Uterine smooth muscle cell (primary cell): ENCODE results near the gene EXD3. TPM values are rescaled to one million over a fixed set of nuclear protein-coding genes. Genes with fewer than 3 reads are reported as not detected.

ENCODE experiments used
- total RNA-seq: library from RNA; depleted of rRNA; stranded (reverse); fragments of >200 nt; gene quantifications from 2 replicates; pipeline ENCODE4 v1.2.3, GENCODE V29; 2014

Gene EXD3, protein sequence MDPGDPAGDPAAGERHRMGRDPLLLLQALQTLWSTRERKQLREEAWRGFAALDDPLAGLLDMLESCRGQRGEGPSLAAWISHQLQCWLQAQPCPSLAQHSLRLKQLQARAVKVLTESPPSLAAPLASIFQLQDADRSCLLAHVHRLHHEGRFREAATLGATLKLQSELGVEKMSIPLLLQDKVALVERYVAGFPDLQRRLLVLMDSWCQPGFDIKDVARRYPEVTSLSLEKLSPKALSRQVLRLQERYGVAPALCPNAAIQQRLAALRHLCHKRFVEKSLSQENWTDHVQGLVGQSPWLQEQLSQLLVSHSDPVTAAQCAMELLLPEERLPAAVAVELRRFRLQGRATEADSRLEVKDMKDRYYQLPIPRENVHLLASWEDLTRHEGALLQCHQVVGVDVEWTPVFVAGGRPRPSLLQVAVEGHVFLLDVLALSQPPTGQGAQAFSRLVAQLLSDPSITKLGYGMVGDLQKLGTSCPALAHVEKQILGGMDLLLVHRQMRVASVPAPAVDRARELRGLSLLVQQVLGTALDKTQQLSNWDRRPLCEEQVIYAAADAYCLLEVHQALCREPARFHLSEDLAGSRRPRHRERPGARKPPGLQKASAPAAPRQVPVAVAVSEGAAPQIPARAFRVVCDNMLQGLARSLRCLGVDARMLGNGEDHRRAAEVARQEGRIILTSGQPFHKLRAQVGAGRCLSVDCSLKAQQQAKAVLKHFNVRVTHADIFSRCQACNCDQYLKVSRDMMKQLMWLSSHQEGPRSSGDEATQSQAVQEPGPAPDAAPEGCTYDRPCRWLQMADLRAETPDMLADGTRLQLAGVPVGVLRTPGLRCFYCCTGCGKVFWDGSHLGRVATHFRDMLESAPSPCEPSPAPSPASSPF
- 6.5 and 19.5 TPM in 2 replicates for total RNA-seq

DNA sequence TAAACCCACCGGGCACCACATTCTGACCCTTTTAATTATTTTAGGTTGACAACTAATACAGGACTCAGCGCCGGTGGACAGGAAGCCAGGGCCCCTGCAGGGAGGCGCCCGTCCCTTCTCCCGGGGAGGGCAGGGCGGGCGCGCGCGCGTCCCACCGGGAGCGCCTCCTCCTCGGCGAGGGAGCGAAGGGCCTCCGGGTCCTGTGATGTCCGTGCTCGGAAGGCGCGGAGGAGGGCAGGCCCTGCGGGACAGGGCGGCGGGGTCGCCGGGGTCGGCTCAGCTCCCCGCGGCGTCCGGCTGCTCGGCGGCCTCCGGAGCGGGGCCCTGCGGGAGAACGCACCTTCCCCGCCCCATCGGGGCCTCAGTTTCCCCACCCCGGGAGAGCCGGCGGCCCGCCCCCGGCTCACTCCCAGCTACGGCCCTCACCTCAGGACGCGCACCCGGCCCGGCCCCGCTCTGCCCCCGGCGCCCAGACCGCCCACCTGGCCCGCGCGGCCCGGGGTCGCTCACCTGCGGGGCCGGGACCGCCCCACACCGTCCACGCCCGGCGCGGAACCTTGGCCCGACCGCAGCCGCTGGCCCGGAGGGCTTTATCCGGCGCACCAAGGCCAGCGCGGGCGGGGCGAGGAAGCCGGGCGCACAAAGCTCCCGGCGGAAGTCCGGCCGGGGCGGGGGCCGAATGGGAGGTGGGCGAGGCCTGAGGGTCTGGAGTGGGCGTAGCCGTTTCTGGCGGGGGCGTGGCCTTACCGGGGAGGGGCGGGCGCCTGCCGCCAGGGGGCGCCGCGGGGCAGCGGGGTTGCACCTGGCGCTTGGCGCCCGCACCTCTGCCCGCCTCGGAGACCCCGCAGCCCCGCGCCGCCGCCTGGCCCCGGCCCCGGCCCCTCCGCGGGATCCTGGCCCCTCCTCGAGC, at the start of gene EXD3, which contains the start of gene NOXA1:
EXD3 (minus strand) TSS at position 559 of the 910 bp plus-strand sequence. CDS start 27,805 bp downstream, outside the sequence.
NOXA1 (plus strand) TSS at position 790 of the 910 bp plus-strand sequence. CDS start 137 bp downstream, outside the sequence.

DNA sequence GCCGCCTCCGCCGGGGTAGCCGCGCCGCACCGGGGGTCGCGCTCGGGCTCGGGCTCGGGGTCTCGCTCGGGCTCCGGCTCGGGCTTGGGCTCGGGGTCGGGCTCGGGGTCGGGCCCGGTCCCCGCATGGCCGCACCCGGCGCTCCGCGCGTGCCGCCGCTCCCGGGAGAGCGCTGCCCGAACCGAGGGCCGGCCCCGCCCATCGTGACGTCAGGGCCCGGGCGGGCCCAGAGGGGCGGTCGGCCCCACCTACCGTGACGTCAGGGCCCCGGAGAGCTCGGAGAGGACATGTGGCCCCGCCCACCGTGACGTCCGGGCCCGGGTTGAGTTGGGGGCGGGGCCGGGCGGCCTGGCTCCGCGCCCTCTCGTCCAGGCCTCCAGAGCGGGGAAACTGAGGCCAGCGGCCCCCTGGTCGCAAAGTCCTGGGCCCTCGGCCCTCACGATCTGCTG, 36.2 kb upstream of the EXD3 start, which contains the start of gene NSMF:
NSMF (minus strand) TSS at position 183 of the 449 bp plus-strand sequence. CDS start 232 bp downstream, outside the sequence.

DNA sequence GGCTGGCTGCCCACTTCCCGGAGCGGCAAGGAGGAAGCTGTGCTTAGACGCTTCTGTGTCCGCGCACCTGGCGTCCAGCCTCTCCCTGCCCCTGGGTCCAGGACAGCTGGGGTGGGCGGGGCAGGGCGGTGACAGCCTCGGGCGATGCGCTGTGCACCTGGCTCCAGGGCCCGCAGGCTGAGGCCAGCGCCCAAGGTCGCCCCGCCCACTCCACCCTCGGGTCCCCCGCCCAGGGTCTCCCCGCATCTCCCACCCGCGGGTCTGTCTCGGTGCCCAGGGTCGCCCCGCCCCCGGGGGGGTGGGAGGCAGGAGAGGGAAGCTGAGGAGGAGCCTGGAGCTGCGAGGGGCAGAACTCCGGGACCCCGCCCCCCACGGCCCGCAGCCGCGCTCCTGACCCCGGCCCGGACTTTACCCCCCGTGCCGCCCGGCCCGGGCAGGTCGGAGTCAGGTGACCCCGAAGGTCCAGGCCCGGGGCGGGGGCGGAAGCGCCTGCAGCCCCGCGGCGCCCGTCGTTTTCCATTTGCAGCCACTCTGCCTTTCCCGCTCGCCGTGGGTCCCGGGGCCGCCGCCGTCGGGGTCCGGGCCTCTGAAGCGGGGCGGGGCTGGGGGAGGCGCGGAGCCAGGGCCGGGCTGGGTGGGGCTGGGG, 18.4 kb upstream of the EXD3 start, which contains the start of gene ENTPD8:
ENTPD8 (minus strand) TSS at position 69 of the 646 bp plus-strand sequence. CDS start 3,072 bp downstream, outside the sequence.

DNA sequence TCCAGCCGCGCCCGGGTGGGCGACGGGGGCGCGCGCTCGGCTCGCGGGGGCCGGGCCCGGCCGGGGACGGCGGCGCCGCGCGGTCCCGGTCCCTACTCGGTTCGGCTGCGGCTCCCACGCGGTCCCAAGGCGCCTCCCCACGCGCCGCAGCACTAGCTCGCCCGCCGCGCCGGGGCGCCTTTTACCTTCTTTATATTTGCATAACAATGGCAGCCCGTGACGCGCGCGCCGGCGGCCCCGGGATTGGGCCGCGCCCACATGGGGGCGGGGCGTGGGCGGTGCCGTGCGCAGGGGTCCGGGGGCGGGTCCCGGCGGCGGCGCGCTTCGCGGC, 120.9 kb downstream of the EXD3 start, which contains the start of gene NRARP:
NRARP (minus strand) TSS at position 154 of the 331 bp plus-strand sequence. CDS start 343 bp downstream, outside the sequence.

DNA sequence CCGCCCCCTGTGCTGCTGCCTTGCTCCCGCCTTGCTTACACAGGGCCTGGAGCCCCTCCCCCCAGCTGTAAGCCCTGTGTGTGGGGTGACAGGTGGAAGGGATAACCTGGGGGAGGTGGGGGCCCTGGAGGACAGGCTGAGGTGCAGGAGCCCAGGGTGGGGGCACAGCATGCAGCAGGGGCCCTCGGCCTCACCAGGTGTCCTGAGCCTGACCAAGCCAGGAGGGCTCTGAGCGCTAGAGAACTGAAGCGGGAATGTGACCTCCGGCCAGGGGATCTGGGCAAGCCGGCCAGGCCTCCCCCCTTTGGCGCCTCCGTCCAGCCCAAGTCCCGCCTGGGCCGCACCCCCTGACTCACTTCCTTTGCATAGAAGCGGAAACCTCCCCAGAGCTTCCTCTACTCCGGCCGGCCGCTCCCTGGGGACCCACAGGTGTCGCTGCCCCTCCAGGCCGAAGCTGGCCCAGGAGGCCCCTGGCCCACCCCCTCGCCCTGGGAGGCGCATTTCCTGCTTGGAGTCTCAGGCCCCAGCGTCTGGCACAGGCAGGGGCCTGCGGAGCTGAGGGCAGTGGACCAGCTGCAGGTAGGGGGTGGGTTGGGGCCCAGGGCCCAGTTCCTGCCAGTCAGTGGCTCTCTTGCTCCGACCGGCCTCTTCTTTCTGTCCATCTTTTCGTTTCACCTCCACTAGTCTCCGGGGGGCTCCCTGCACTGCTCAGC, 145.5 kb downstream of the EXD3 start, which contains the start of gene TOR4A:
TOR4A (plus strand) TSS at position 398 of the 713 bp plus-strand sequence. CDS start 964 bp downstream, outside the sequence.

Other genes with a start within 250 kb of the EXD3 start
- 29.9 and 34.0 TPM in 2 replicates for gene ANAPC2, start 234.6 kb downstream of the EXD3 start, total RNA-seq
- gene SSNA1, start 234.5 kb downstream of the EXD3 start, total RNA-seq = 60.9 and 82.4 TPM in 2 replicates
- 6.8 and 8.7 TPM in 2 replicates for gene TPRN, start 222.4 kb downstream of the EXD3 start, total RNA-seq
- 37.1 and 41.5 TPM in 2 replicates for gene TMEM203, start 217.5 kb downstream of the EXD3 start, total RNA-seq
- 2.6 and 4.8 TPM in 2 replicates for gene NDOR1, start 217.5 kb downstream of the EXD3 start, total RNA-seq
- gene RNF208, start 200.9 kb downstream of the EXD3 start, total RNA-seq = 0.11 and 0.25 TPM in 2 replicates
- 0.55 and 0.62 TPM in 2 replicates for gene CYSRT1, start 198.0 kb downstream of the EXD3 start, total RNA-seq
- 0.11 TPM in 1 of 2 replicates, not detected in the other for gene RNF224, start 195.7 kb downstream of the EXD3 start, total RNA-seq
- not detected in 2 replicates for gene SLC34A3, start 192.3 kb downstream of the EXD3 start, total RNA-seq
- gene TUBB4B, start 181.9 kb downstream of the EXD3 start, total RNA-seq = 153 and 473 TPM in 2 replicates
- not detected in 2 replicates for gene STPG3, start 171.9 kb downstream of the EXD3 start, total RNA-seq
- gene NELFB, start 167.8 kb downstream of the EXD3 start, total RNA-seq = 60.7 and 75.9 TPM in 2 replicates
- 34.0 and 38.7 TPM in 2 replicates for gene TOR4A, start 145.4 kb downstream of the EXD3 start, total RNA-seq
- gene NRARP, start 120.9 kb downstream of the EXD3 start, total RNA-seq = 0.11 and 0.12 TPM in 2 replicates
- gene NOXA1, start 231 bp upstream of the EXD3 start, total RNA-seq = 0.22 and 1.00 TPM in 2 replicates
- gene ENTPD8, start 18.2 kb upstream of the EXD3 start, total RNA-seq = under 0.01 and 0.12 TPM in 2 replicates
- gene NSMF, start 36.2 kb upstream of the EXD3 start, total RNA-seq = 16.9 and 28.0 TPM in 2 replicates
- gene PNPLA7, start 127.2 kb upstream of the EXD3 start, total RNA-seq = 0.55 and 1.00 TPM in 2 replicates
- gene MRPL41, start 128.7 kb upstream of the EXD3 start, total RNA-seq = 43.6 and 46.2 TPM in 2 replicates
- gene DPH7, start 155.8 kb upstream of the EXD3 start, total RNA-seq = 27.4 and 29.8 TPM in 2 replicates
- gene ZMYND19, start 167.3 kb upstream of the EXD3 start, total RNA-seq = 22.5 and 26.2 TPM in 2 replicates
- 18.5 and 18.7 TPM in 2 replicates for gene ARRDC1, start 182.5 kb upstream of the EXD3 start, total RNA-seq
- 49.0 and 50.4 TPM in 2 replicates for gene EHMT1, start 195.8 kb upstream of the EXD3 start, total RNA-seq